Measurements from ENCODE around the gene SERINC3. TPM values are rescaled to one million over a fixed set of nuclear protein-coding genes. Genes with fewer than 3 reads are reported as not detected.
A peak's percentile ranks its signal among the peaks of the same experiment; 100 is the strongest.

SERINC3 gene
- total and polyA plus RNA-seq, 12 donors: 51.5 to 213 (median 133) TPM

GRCh38 chr20:44461142-44461802, 60.6 kb downstream of the SERINC3 start:
- Histone ChIP-seq H3K4me3 (no peak overlapping the region), H3K4me1 (replicated peaks in 1 of 2) (no peaks in the 10 kb centered on the region), H3K27ac (no peak overlapping the region), H3K36me3 (replicated peaks in 1 of 2) (no peaks in the 10 kb centered on the region), H3K9me3 (replicated peaks in 1 of 3) (no peaks in the 10 kb centered on the region), H3K27me3 (no peaks in the 10 kb centered on the region)
- no peak for TF ChIP-seq CTCF (IDR thresholded peaks at IDR 0.05)
- no peak for TF ChIP-seq POLR2A (IDR thresholded peaks at IDR 0.05)
- 65 to 71% (median 69%) methylated on average over 6 of the region's 6 CpGs for WGBS, 4 donors
- DNase-seq: no peak
- intact Hi-C loops (cut with DNase I): loop anchor here (2.0 to 5.0 kb wide), 2 partner anchors 70 to 74 kb away; no protein-coding TSS in a partner anchor

- peak in 1 of 7 donors; percentile 38 for DNase-seq
- Histone ChIP-seq H3K4me3 (no peak overlapping the region), H3K4me1 (replicated peaks in 1 of 2) (no peaks in the 10 kb centered on the region), H3K27me3 (no peaks in the 10 kb centered on the region), H3K36me3 (replicated peaks in 1 of 2) (no peaks in the 10 kb centered on the region), H3K27ac (no peak overlapping the region), H3K9me3 (replicated peaks in 1 of 3) (no peaks in the 10 kb centered on the region)
- TF ChIP-seq POLR2A (IDR thresholded peaks at IDR 0.05) (no peak), CTCF (IDR thresholded peaks at IDR 0.05) (peak; percentile 27 to 76 (median 62))
- intact Hi-C loops (cut with DNase I): loop anchor here (2.0 to 5.0 kb wide), 2 partner anchors 70 to 73 kb away; no protein-coding TSS in a partner anchor
- WGBS, 4 donors: 8 to 15% (median 11%) methylated on average over 3 of the region's 3 CpGs
Measured at GRCh38 chr20:44460795-44461141, 61.1 kb downstream of the SERINC3 start.

GRCh38 chr20:44459271-44459670, 62.6 kb downstream of the SERINC3 start:
- Histone ChIP-seq H3K36me3 (replicated peaks in 1 of 2) (no peaks in the 10 kb centered on the region), H3K9me3 (replicated peaks in 1 of 3) (no peaks in the 10 kb centered on the region), H3K27me3 (no peaks in the 10 kb centered on the region), H3K4me3 (no peak overlapping the region), H3K4me1 (replicated peaks in 1 of 2) (no peaks in the 10 kb centered on the region), H3K27ac (no peak overlapping the region)
- 86 to 94% (median 91%) methylated on average over 2 of the region's 2 CpGs for WGBS, 4 donors
- TF ChIP-seq CTCF (IDR thresholded peaks at IDR 0.05) (no peak), POLR2A (IDR thresholded peaks at IDR 0.05) (no peak)
- no peak for DNase-seq
- intact Hi-C loops (cut with DNase I): no loop called here

GRCh38 chr20:44457016-44457415, 64.9 kb downstream of the SERINC3 start:
- H3K4me1 ChIP-seq (replicated peaks in 1 of 2): no peaks in the 10 kb centered on the region
- intact Hi-C loops (cut with DNase I): no loop called here
- DNase-seq: peak in 1 of 7 donors; percentile 16
- TF ChIP-seq CTCF (IDR thresholded peaks at IDR 0.05) (no peak), POLR2A (IDR thresholded peaks at IDR 0.05) (no peak)
- no peak overlapping the region for H3K27ac ChIP-seq
- WGBS, 4 donors: 45 to 77% (median 57%) methylated on average over 4 to 6 of the region's 6 CpGs
- H3K36me3 ChIP-seq (replicated peaks in 1 of 2): no peaks in the 10 kb centered on the region
- no peak overlapping the region for H3K4me3 ChIP-seq
- H3K27me3 ChIP-seq: no peaks in the 10 kb centered on the region
- H3K9me3 ChIP-seq (replicated peaks in 1 of 3): no peaks in the 10 kb centered on the region

All from adrenal gland (tissue), 12 donors.